GM12864 (cell line): Measurements from ENCODE around the gene MROH2A.

Source experiments
- DNase-seq: peaks from one replicate; pipeline ENCODE4 v3.0.0-alpha.2; 2011; ENCODE audit warnings: low read depth
- H3K4me3 ChIP-seq: 2 replicates; pipeline ENCODE4 v1.5.1; 2011; ENCODE audit warnings: mild to moderate bottlenecking, low read depth, low read length, control low read depth
- CTCF ChIP-seq: IDR thresholded peaks from 2 replicates; pipeline ENCODE4 v1.5.1; 2011; ENCODE audit warnings: low read depth, mild to moderate bottlenecking, moderate library complexity, low read length, control low read depth, inconsistent platforms; ENCODE audit errors: missing control alignments

Gene MROH2A

DNA sequence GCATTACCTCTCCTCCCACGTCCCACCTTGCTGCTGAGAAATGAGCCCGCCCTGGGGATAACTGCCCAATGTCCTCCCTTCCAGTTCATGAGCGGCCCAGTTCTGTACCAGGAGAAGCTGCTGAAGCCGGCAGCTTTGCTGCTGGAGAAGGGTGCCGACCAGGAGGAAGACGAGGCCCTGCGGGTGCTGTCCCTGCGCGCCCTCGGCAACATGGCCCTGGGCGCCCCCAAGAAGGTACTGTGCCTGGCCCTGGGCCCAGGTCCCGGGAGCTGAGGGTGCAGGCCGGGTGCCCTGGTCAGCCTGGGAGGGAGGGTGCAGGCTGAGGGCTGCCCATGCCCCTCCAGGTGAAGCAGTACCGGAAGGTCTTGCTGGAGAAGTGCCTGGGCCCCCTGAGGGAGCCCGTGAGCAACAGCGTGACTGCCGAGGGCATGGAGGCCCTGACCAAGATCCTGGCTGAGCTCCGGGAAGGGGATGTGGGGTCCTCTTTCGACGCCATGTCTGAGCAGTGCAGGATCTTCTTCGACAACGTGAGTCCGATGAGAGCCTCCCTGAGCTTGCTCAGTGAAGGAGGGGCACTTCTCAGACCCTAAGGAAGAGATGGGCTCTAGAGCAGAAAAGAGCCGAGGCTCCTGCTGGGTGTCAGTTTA, 50.5 kb downstream of the MROH2A start:
- TF ChIP-seq CTCF: no peak
- no peak for DNase-seq
- H3K4me3 ChIP-seq: no peak overlapping the region

DNA sequence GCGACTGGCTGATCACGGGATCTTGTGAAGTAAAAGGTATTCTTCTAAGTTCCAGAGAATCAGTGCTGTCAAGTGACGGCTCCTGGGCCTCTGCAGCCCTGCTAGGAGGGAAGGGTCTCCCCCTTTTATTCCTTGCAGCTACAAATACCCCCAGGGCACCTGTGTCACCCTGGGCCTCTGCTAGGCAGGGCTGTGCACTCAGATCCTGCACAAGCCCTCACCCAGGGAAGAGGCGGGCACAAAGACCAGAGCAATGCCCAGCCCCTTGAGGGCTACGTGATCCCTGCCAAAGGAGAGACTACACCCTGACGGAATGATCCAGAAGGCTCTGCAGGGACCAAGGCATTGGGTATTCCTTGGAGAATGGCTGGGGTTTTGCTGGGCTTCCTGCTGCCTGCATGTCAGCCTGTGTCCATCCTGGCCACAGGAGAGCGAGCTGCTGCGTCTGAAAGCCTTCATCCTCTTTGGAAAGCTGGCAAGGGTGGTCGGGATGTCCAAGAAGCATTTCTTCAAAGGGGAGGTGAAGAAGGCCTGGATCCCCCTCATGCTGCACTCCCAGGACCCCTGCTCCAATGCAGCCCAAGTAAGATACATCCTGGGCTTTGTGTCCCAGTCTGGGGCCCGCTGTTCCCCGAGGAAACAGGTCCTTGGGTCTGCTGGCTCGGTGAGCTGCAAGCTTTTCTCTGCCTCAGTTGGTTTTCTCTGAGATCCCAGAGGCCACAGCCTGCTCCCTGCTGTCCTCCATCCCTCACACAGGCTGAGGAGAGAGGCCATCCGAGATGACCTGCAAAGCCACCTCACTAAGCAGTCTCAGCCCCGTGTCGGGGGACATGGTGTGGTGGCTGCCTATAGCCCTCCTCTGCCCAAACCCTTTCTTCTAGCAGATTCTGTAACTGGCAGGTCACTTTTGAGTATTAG, 51.3 kb downstream of the MROH2A start:
- H3K4me3 ChIP-seq: no peak overlapping the region
- DNase-seq: no peak

GRCh38 chr2:233830111-233830802, 52.1 kb downstream of the MROH2A start:
- no peak for TF ChIP-seq CTCF
- H3K4me3 ChIP-seq: no peak overlapping the region
- DNase-seq: no peak

More for the DNA sequence above, 51.3 kb downstream of the MROH2A start:
- TF ChIP-seq CTCF: no peak

DNA sequence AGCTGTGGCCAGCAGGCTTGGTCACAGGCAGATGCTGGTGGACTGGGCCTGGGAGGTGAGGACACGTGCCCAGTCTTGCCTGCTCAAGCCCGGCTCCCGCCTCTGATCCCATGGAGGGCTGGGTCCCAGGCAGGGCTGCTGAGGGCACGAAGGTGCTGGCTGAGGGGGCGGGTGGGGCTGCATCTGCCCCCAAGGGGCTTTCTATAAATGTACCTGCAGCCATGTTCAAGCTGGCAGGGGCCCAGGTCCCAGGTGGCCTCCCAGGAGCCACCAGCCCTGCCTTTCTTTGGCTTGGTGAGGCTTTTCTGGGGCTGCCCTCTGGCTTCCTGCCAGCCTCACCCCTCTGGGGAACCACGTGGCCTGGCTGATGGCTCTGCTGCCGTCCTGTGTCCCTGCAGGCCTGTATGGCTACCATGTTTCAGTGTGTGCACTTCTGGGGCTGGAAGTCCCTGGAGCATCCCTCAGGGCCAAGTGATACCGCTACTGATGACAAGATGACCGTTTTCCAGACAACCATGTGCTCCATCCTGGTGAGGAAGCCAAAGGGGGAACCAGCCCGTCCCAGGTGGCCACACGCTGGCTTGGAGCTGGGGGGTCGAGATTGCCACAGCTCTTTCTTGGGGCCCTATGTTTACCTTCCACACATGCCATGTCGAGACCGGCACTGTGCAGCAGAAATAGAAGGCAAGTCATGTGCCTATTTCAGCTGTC, 53.0 kb downstream of the MROH2A start:
- no peak for DNase-seq
- no peak for TF ChIP-seq CTCF
- no peak overlapping the region for H3K4me3 ChIP-seq

- TF ChIP-seq CTCF: no peak
- H3K4me3 ChIP-seq: no peak overlapping the region
- no peak for DNase-seq
Measured at GRCh38 chr2:233831861-233832260, 53.7 kb downstream of the MROH2A start.

DNA sequence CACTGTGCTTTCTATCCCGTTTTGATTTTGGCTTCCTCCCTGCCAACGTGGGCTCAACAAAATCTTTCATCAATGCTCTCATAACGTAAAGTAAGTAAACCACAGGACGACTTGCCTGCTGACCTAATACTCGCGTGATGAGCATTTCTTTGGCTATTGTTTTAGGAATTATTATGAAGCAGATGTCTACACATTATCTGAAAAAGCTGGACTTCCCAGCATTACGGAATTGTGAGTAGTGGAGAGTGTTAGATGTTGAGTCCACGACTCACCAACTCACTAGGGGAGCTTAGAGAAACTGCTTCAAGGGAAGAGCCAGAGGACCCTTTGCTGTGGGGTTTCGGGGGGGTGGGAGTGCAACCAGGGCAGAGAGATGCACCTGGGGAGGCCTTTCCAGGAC, 54.3 kb downstream of the MROH2A start:
- no peak for TF ChIP-seq CTCF
- no peak for DNase-seq
- H3K4me3 ChIP-seq: no peak overlapping the region
